Kidney tubule cell (primary cell): ENCODE data around the gene C6orf52.
"Not testable (repeated sequence)": the region's sequence is repeated elsewhere in the genome, so short reads cannot be mapped to it uniquely, and the experiment has no call there.

Experiments
- DNase-seq: peaks from one replicate; pipeline ENCODE4 v3.0.0-alpha.2; 2018; ENCODE audit warnings: low spot score

Gene C6orf52

GRCh38 chr6:10695086-10695657 is 756 bp upstream of the C6orf52 start:
- no peak for DNase-seq

- no peak for DNase-seq
These were observed 1.4 kb downstream of the C6orf52 start for GRCh38 chr6:10692965-10693538.

GRCh38 chr6:10690651-10691445 is 3.6 kb downstream of the C6orf52 start:
- DNase-seq: no peak

GRCh38 chr6:10687582-10687981 is 6.8 kb downstream of the C6orf52 start:
- no peak for DNase-seq

GRCh38 chr6:10686901-10687300 is 7.5 kb downstream of the C6orf52 start:
- no peak for DNase-seq

GRCh38 chr6:10685092-10685915 is 9.1 kb downstream of the C6orf52 start:
- DNase-seq: no peak

GRCh38 chr6:10684618-10685017 is 9.8 kb downstream of the C6orf52 start:
- no peak for DNase-seq

- no peak for DNase-seq
These were observed 11.9 kb downstream of the C6orf52 start for GRCh38 chr6:10682355-10682988.

- no peak for DNase-seq
These were observed 12.6 kb downstream of the C6orf52 start for GRCh38 chr6:10681795-10682194.

- no peak for DNase-seq
These were observed 16.0 kb downstream of the C6orf52 start for GRCh38 chr6:10678456-10678855.

- DNase-seq: no peak
These were observed 18.0 kb downstream of the C6orf52 start for GRCh38 chr6:10676403-10676802.

GRCh38 chr6:10668126-10668917 is 26.1 kb downstream of the C6orf52 start:
- DNase-seq: no peak

GRCh38 chr6:10665595-10665994 is 28.8 kb downstream of the C6orf52 start:
- DNase-seq: not testable (repeated sequence)

GRCh38 chr6:10662742-10663141 is 31.7 kb downstream of the C6orf52 start:
- no peak for DNase-seq

- DNase-seq: no peak
These were observed 32.2 kb downstream of the C6orf52 start for GRCh38 chr6:10662207-10662606.

- not testable (repeated sequence) for DNase-seq
These were observed 33.8 kb downstream of the C6orf52 start for GRCh38 chr6:10660431-10661191.

- peak; percentile 4 for DNase-seq
These were observed 34.6 kb downstream of the C6orf52 start for GRCh38 chr6:10659699-10660348.

GRCh38 chr6:10658910-10659698 is 35.3 kb downstream of the C6orf52 start:
- no peak for DNase-seq

GRCh38 chr6:10655508-10656055 is 38.8 kb downstream of the C6orf52 start:
- DNase-seq: no peak
